GM19043 (cell line): ENCODE data around the gene PTPRN2.
"Not testable (repeated sequence)": the region's sequence is repeated elsewhere in the genome, so short reads cannot be mapped to it uniquely, and the experiment has no call there.

Experiments used
- ATAC-seq: cut with Tn5 transposase; IDR thresholded peaks from one replicate; pipeline ENCODE4 v1.9.1; 2021; ENCODE audit warnings: low read depth; ENCODE audit not compliant: unreplicated experiment

PTPRN2 gene

GRCh38 chr7:157599491-157599890 is 988.1 kb downstream of the PTPRN2 start:
- ATAC-seq, result no peak

DNA sequence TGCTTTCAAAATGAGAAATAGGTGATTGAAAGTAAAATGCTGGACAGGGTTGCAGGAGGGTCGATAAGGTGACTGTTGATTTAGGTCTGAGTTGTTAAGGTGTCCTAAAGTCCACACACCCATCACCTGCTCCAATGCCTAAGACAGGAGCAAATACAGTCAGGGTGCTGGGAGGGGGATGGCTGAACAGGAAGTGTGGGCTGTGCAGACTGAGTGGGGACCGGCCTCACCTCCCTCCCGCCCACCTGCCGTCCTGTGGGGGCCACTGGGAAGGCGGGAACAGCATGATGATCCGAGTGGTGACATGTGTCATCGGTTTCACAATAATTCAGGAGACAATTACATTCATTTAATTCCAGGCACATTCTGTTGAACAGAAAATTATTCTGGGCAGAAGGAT is 990.1 kb downstream of the PTPRN2 start:
- no peak for ATAC-seq

DNA sequence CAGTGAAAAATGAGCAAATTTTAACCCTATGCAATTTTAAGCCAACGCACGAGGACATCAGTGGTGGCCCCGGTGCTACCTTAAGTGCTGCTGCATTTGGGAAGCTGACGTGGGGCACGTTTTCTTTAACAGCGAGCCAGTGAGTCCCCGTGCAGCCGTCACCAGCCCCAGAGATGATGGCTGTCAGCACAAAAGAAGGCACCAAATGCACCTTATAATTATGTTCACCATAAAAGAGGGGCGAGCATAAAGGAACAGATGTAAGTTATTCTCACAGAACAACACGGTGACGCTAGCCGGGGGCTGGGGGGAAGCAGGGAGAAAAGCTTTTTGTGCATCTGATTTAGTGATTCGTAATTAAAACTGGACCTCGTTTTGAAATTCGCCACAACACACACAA is 990.7 kb downstream of the PTPRN2 start:
- ATAC-seq, result no peak

DNA sequence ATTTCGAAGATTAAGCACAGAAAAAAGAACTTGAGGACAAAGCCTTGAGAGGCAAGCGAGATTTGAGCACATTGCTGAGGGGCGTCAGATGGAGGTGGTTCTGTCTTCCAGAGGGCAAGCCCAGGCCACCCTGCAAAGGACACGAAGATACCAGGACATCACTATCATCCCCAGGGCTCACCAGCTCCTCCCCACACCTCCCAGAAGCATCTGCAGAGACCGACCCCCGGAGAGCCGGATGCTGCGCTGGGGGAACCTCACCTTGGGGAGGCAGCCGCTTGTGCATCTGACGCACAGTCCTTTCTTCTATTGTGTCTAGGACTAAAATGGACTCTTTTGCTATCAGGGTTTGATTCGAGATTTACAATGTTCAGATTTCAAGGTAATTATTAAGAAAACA is 991.2 kb downstream of the PTPRN2 start:
- no peak for ATAC-seq

DNA sequence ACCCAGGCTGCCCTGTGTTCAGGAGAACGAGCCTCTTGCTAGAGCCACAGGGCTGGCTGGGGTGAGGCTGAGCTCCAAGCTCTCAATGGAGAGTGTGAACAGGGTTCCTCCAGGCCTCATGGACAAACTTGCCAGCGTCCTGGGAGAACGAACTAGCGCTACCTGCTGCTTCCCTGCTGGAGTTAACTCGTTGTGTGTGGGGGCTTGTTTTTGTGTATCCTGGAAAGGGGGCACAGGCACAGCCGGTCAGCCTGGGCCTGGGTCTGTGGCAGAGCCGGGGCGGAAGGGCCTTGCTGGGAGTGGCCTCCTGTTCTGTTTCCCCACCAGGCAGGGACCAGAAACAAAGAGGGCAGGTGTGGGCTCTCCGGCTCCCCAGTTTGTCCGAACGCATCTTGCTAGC is 991.6 kb downstream of the PTPRN2 start:
- no peak for ATAC-seq

DNA sequence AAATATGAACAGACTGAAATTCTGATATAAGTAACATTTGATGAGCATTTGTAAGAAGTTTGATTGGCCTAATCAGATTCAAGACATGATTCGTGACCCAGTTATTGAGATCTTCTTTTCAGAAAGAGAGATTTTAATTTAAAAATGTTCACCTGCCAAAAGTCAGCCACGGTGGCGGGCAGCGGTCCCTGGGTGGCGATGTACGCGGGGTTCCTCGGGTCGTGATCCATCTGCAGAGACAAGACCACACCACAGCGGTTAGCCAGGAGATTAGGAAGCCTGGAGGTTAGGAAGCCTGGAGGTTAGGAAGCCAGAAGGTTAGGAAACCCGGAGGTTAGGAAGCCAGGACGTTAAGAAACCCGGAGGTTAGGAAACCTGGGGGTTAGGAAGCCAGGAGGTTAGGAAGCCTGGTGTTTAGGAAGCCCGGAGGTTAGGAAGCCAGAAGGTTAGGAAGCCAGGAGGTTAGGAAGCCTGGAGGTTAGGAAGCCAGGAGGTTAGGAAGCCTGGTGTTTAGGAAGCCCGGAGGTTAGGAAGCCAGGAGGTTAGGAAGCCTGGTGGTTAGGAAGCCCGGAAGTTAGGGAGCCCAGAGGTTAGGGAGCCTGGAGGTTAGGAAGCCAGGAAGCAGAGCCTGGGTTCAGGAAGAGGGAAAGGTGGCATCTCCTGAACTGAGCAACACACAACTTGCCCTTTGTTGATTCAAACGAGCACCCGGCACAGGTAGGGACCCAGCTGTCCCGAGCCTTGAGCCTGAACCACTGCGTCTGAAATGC is 992.4 kb downstream of the PTPRN2 start:
- no peak for ATAC-seq

- ATAC-seq, result no peak
Observed at GRCh38 chr7:157594306-157594705, 993.3 kb downstream of the PTPRN2 start.

DNA sequence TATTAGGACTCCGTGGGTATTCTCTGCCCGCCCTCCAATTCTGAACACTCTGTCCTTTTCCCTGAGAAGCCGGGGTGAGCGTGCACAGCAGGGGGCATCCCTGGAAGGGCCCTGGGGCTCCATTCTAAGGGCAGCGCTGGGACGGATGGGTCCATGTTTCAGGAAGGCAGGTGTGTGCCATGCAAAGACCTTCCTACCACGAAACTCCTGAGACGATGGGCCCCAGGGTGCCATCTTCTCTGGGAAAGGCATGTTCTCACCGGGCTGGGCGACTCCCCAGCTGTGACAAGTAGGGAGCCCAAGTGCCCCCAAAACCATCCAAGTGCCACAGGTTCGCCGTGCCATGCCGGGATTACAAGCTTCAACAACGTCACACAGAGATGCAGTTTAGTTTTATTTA is 994.1 kb downstream of the PTPRN2 start:
- no peak for ATAC-seq

DNA sequence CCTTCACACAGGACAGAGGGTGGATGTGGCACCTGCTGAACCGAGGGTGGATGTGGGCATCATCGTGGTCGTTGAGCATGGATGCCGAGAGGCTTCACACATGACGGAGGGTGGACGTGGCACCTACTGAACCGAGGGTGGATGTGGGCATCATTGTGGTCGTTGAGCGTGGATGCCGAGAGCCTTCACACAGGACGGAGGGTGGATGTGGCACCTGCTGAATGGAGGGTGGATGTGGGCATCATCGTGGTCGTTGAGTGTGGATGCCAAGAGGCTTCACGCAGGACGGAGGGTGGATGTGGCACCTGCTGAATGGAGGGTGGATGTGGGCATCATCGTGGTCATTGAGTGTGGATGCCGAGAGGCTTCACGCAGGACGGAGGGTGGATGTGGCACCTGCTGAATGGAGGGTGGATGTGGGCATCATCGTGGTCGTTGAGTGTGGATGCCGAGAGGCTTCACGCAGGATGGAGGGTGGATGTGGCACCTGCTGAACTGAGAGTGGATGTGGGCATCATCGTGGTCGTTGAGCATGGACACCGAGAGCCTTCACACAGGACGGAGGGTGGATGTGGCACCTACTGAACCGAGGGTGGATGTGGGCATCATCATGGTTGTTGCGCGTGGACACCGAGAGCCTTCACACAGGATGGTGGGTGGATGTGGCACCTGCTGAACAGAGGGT is 994.8 kb downstream of the PTPRN2 start:
- not testable (repeated sequence) for ATAC-seq

DNA sequence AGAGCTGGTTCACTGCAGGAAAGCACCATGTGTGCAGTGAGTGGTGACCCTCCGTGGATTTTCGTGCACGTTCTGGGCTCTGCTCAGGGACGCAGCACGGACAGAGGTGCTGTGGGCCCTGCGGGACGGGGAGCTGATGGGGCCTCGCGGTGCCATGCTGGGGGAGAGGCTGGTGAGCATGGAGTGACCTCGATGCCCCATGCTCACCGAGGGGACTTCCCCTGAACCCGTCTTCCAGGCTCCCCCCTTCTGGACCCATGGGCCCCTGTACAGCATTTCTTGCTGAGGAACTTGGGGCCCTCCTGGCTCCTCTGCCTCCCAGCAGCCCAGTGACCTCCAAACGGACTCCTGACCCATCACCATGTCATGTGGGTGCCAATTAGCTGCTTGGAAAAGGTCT is 997.1 kb downstream of the PTPRN2 start:
- no peak for ATAC-seq

GRCh38 chr7:157589680-157590079 is 997.9 kb downstream of the PTPRN2 start:
- no peak for ATAC-seq

DNA sequence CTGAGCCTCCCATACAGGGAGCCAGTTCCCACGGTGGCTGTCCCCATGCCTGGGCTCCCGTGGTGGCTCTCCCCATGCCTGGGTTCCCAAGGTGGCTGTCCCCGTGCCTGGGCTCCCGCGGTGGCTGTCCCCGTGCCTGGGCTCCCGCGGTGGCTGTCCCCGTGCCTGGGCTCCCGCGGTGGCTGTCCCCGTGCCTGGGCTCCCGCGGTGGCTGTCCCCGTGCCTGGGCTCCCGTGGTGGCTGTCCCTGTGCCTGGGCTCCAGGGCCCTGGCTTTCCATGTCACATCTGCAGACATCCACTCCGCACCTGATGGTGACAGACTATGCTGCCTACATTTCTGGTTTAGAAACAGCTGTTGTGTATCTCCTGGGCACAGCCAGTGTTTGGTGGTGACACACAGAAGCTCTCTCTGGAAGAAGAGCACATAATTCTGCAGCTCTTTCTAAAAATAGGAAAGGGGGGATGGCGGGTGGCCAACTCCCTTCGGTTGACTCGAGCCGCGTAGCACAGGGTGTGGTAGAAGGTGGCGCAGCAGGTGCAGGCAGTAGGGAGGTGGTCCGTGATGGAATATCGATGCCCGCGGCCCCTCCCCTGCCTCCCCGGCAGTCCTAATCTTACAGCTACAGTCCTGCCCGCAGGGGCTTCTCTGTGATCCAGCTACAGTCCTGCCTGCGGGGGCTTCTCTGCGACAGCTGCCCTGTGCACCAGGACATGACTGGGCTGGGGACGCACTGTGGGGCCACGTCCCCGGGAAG is 999.6 kb downstream of the PTPRN2 start:
- ATAC-seq, result no peak

- no peak for ATAC-seq
Observed at GRCh38 chr7:157587051-157587804, 1000.4 kb downstream of the PTPRN2 start.

GRCh38 chr7:157586426-157586955 is 1001.1 kb downstream of the PTPRN2 start:
- ATAC-seq, result no peak

DNA sequence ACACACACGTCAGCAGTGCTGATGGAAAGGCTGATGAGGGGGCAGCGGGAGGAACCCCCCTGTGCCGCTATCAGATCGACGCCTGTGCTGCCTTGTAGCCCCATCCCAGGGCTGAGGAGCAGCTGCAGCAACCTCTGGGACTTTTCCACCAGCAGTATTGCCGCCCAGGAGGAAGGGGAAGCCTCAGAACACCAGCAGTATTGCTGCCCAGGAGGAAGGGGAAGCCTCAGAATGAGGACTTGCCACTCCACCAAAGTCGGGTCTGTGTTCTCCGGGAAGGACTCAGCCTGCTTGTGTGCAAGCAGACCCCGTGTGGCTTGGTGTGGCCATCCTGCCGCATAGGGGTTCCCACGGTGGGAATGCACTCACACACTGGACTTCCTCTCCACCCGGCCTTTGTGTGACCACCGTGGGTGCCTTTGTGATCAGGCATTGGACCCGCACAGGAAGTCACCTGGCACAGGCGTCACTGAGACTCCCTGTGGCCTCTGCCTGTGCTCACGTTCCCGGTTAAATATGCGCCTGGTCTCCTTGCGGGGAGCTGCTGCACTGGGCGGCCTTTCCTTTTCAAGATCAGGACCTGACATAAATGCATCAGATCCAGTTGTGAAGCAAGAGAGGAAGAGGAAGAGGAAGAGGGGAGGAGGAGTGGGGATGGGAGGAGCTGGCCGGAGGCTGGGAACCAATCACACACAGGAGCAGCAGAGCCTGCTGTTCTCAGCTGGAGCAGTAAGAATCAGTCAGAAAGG is 1002.3 kb downstream of the PTPRN2 start:
- ATAC-seq, result no peak

DNA sequence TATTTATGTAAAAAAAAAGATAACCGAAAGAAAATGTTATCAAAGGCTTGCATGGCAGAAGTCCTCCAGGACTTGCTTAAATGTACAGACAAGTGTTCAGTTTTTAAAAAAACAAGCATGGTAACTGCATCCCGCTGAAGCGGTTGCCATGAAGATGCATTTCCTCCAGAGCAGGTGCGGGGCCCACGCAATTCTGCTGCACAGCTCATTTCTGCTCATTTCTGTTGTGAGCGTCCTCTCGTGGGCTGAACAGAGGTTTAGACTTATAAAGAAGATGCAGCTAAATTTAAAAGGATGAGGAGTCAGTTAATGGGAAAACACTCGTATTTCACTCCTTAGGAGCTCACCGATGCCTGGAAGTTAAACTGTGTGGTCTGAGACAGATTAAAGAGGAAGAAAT is 1003.2 kb downstream of the PTPRN2 start:
- no peak for ATAC-seq

GRCh38 chr7:157581740-157582139 is 1005.9 kb downstream of the PTPRN2 start:
- no peak for ATAC-seq

DNA sequence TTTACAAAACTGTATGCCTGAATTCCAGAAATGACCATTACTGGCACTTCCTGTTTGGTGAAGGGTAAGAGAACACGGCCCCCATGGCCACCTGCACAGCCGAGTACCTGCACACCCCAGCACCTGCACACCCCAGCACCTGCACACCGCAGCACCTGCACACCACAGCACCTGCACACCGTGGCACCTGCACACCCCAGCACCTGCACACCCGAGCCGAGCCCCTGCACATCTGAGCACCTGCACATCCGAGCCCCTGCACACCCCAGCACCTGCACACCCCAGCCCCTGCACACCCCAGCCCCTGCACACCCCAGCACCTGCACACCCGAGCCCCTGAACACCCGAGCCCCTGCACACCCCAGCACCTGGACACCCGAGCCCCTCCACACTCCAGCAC is 1007.3 kb downstream of the PTPRN2 start:
- ATAC-seq, result no peak

- no peak for ATAC-seq
Observed at GRCh38 chr7:157579425-157579824, 1008.2 kb downstream of the PTPRN2 start.

DNA sequence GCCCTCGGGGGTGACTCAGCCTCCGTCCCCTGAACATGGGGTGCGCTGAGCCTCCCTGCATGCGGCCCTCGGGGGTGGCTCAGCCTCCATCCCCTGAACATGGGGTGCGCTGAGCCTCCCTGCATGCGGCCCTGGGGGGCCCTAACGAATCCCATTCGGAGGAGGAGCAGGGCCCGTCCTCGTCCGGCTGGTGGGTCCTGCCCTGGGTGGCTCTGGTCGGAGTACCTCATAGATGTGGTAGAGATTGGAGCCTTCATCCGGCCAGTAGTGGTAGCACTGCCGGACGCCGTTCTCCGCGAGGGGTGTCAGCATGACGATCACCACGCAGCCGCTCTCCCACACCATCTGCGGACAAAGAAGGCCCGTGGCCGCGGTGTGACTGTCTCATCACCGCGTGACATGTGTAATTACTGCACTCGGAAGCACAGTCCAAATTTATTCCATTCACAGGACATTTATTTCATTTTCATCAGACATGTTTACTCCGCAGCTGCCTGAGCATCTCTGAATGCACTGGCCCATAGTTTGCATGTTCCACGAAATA is 1009.8 kb downstream of the PTPRN2 start:
- no peak for ATAC-seq
